Measurements from ENCODE around the gene DNASE1L3. TPM values are rescaled to one million over a fixed set of nuclear protein-coding genes. Genes with fewer than 3 reads are reported as not detected.

The DNASE1L3 gene
- total and polyA plus RNA-seq, 10 donors: 52.1 to 245 (median 130) TPM

- 72 to 87% (median 81%) methylated on average over 11 of the region's 11 CpGs for WGBS, 5 donors
- no peak for DNase-seq
- Histone ChIP-seq H3K4me3 (no peak overlapping the region), H3K36me3 (peaks cover 0 to 99% (median 32%) of the 10 kb centered on the region in 6 donors), H3K4me1 (peaks cover 0 to 17% (median 0%) of the 10 kb centered on the region in 6 donors), H3K27me3 (replicated peaks in 1 of 7) (no peaks in the 10 kb centered on the region), H3K9me3 (no peaks in the 10 kb centered on the region), H3K27ac (no peak overlapping the region)
- intact Hi-C loops (cut with DNase I; ENCODE audit: low total_unique reads): no loop called here
- TF ChIP-seq POLR2AphosphoS5 (IDR thresholded peaks at IDR 0.05) (peak in 1 of 3 donors; percentile 61), CTCF (IDR thresholded peaks at IDR 0.05 in 8 of 11, conservative IDR thresholded peaks at IDR 0.05 in 3 of 11) (no peak)
These were observed 49.1 kb downstream of the DNASE1L3 start for GRCh38 chr3:58161435-58162398.

GRCh38 chr3:58160399-58160798, 50.4 kb downstream of the DNASE1L3 start:
- H3K27me3 ChIP-seq (replicated peaks in 1 of 7): no peaks in the 10 kb centered on the region
- no peak for DNase-seq
- 91 to 98% (median 95%) methylated on average over 1 of the region's 1 CpG for WGBS, 5 donors
- H3K27ac ChIP-seq: no peak overlapping the region
- H3K4me3 ChIP-seq: no peak overlapping the region
- TF ChIP-seq POLR2A (IDR thresholded peaks at IDR 0.05) (no peak), CTCF (IDR thresholded peaks at IDR 0.05 in 8 of 11, conservative IDR thresholded peaks at IDR 0.05 in 3 of 11) (no peak)
- no peaks in the 10 kb centered on the region for H3K9me3 ChIP-seq
- peaks cover 0 to 17% (median 0%) of the 10 kb centered on the region in 6 donors for H3K4me1 ChIP-seq
- H3K36me3 ChIP-seq: peaks cover 0 to 100% (median 42%) of the 10 kb centered on the region in 6 donors
- intact Hi-C loops (cut with DNase I; ENCODE audit: low total_unique reads): no loop called here

GRCh38 chr3:58158442-58159153, 52.2 kb downstream of the DNASE1L3 start:
- no peak for DNase-seq
- WGBS, 5 donors: 92 to 95% (median 92%) methylated on average over 7 of the region's 7 CpGs
- H3K4me3 ChIP-seq: no peak overlapping the region
- peaks cover 0 to 100% (median 54%) of the 10 kb centered on the region in 6 donors for H3K36me3 ChIP-seq
- TF ChIP-seq POLR2AphosphoS5 (IDR thresholded peaks at IDR 0.05) (no peak), POLR2A (IDR thresholded peaks at IDR 0.05) (no peak), CTCF (IDR thresholded peaks at IDR 0.05 in 8 of 11, conservative IDR thresholded peaks at IDR 0.05 in 3 of 11) (no peak)
- H3K4me1 ChIP-seq: peaks cover 0 to 5% (median 0%) of the 10 kb centered on the region in 6 donors
- no peak overlapping the region for H3K27ac ChIP-seq
- intact Hi-C loops (cut with DNase I; ENCODE audit: low total_unique reads): no loop called here
- no peaks in the 10 kb centered on the region for H3K27me3 ChIP-seq (replicated peaks in 1 of 7)
- no peaks in the 10 kb centered on the region for H3K9me3 ChIP-seq

GRCh38 chr3:58157700-58158099, 53.1 kb downstream of the DNASE1L3 start:
- WGBS, 5 donors: 89 to 94% (median 91%) methylated on average over 11 of the region's 11 CpGs
- intact Hi-C loops (cut with DNase I; ENCODE audit: low total_unique reads): no loop called here
- Histone ChIP-seq H3K4me3 (no peak overlapping the region), H3K27me3 (replicated peaks in 1 of 7) (no peaks in the 10 kb centered on the region), H3K4me1 (peaks cover 0 to 5% (median 0%) of the 10 kb centered on the region in 6 donors), H3K36me3 (peaks cover 0 to 100% (median 59%) of the 10 kb centered on the region in 6 donors), H3K9me3 (no peaks in the 10 kb centered on the region), H3K27ac (no peak overlapping the region)
- no peak for DNase-seq
- TF ChIP-seq CTCF (IDR thresholded peaks at IDR 0.05 in 8 of 11, conservative IDR thresholded peaks at IDR 0.05 in 3 of 11): no peak
- TF ChIP-seq POLR2AphosphoS5 (IDR thresholded peaks at IDR 0.05): no peak
- TF ChIP-seq POLR2A (IDR thresholded peaks at IDR 0.05): no peak

Measured in spleen (tissue), 11 donors.